PC-3 (cell line): ENCODE data around the gene HNRNPL.

Source experiments
- EZH2 ChIP-seq: fragments of 300-600 bp; sonication (generic); IDR thresholded peaks from one replicate; pipeline ENCODE4 v1.6.1; 2017; ENCODE audit warnings: antibody characterized with exemption, mild to moderate bottlenecking, low read length; ENCODE audit not compliant: unreplicated experiment
- TF ChIP-seq, protein P1 (sequence below): fragments of 300-600 bp; sonication (generic); conservative IDR thresholded peaks from 2 replicates; pipeline ENCODE4 v1.5.1; 2017; ENCODE audit warnings: antibody characterized with exemption, low read depth, mild to moderate bottlenecking, low read length

GRCh38 chr19:38792250-38793111 is 57.3 kb downstream of the HNRNPL start:
- TF ChIP-seq, protein P1, sequence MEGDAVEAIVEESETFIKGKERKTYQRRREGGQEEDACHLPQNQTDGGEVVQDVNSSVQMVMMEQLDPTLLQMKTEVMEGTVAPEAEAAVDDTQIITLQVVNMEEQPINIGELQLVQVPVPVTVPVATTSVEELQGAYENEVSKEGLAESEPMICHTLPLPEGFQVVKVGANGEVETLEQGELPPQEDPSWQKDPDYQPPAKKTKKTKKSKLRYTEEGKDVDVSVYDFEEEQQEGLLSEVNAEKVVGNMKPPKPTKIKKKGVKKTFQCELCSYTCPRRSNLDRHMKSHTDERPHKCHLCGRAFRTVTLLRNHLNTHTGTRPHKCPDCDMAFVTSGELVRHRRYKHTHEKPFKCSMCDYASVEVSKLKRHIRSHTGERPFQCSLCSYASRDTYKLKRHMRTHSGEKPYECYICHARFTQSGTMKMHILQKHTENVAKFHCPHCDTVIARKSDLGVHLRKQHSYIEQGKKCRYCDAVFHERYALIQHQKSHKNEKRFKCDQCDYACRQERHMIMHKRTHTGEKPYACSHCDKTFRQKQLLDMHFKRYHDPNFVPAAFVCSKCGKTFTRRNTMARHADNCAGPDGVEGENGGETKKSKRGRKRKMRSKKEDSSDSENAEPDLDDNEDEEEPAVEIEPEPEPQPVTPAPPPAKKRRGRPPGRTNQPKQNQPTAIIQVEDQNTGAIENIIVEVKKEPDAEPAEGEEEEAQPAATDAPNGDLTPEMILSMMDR, result no peak
- no peak for TF ChIP-seq EZH2
